Suprapubic skin (tissue), 4 donors: ENCODE results near the gene DCST1. TPM values are rescaled to one million over a fixed set of nuclear protein-coding genes. Genes with fewer than 3 reads are reported as not detected.

Experiments
- DNase-seq, 2 donors: peaks; one replicate each; pipeline ENCODE4 v3.0.0-alpha.2; 2019; ENCODE audit warnings: low spot score in 2 of 2
- H3K27ac ChIP-seq: fragments of 200-600 bp; sonication (generic); one replicate; pipeline ENCODE4 v1.5.1; 2019
- H3K27me3 ChIP-seq: fragments of 200-600 bp; sonication (generic); one replicate; pipeline ENCODE4 v1.5.1; 2019
- H3K36me3 ChIP-seq: fragments of 200-600 bp; sonication (generic); one replicate; pipeline ENCODE4 v1.5.1; 2019
- H3K4me1 ChIP-seq: fragments of 200-600 bp; sonication (generic); one replicate; pipeline ENCODE4 v1.5.1; 2019
- H3K4me3 ChIP-seq: fragments of 200-600 bp; sonication (generic); one replicate; pipeline ENCODE4 v1.5.1; 2019; ENCODE audit warnings: mild to moderate bottlenecking
- H3K9me3 ChIP-seq: fragments of 200-600 bp; sonication (generic); one replicate; pipeline ENCODE4 v1.5.1; 2019
- CTCF ChIP-seq, 2 donors: fragments of 200-600 bp in 1 of 2; fragments of 450-650 bp in 1 of 2; sonication (generic) in 1 of 2; IDR thresholded peaks; one replicate each; pipeline ENCODE4 v1.5.1; 2016 to 2019; ENCODE audit warnings: antibody characterized with exemption in 2 of 2, mild to moderate bottlenecking in 1 of 2, moderate library complexity in 1 of 2
- EP300 ChIP-seq: sonication (generic); formaldehyde crosslinking; IDR thresholded peaks from one replicate; pipeline ENCODE4 v1.6.1; 2017; ENCODE audit warnings: antibody characterized with exemption
- POLR2A ChIP-seq, 2 donors: fragments of 450-650 bp; IDR thresholded peaks; one replicate each; pipeline ENCODE4 v1.6.1; 2017; ENCODE audit warnings: antibody characterized with exemption in 2 of 2, mild to moderate bottlenecking in 2 of 2, moderate library complexity in 2 of 2
- POLR2AphosphoS5 ChIP-seq, 3 donors: sonication (generic); formaldehyde crosslinking; IDR thresholded peaks; one replicate each; pipeline ENCODE4 v1.6.1; 2017; ENCODE audit warnings: antibody characterized with exemption in 3 of 3
- WGBS: methylation state at CpG from one replicate; pipeline ENCODE4 v1.1.5; 2018; 5-methylcytosine and 5-hydroxymethylcytosine counted together
- total RNA-seq, 4 donors: library from RNA; depleted of rRNA; stranded (reverse); fragments of >200 nt; gene quantifications; one replicate each; pipeline ENCODE4 v1.1.0, GENCODE V29; 2016

The DCST1 gene
- total RNA-seq, 4 donors from 2014 or later = 0.55 to 8.2 (median 2.8) TPM

GRCh38 chr1:155014709-155015508 lies 18.7 kb upstream of the DCST1 start:
- DNase-seq = no peak
- peaks cover 97% of the 10 kb centered on the region for H3K4me1 ChIP-seq
- no peak overlapping the region for H3K4me3 ChIP-seq
- no peaks in the 10 kb centered on the region for H3K27me3 ChIP-seq
- 84% methylated on average over 12 of the region's 31 CpGs for WGBS
- TF ChIP-seq POLR2AphosphoS5 (IDR thresholded peaks at IDR 0.05) (no peak), CTCF (IDR thresholded peaks at IDR 0.05) (no peak), POLR2A (IDR thresholded peaks at IDR 0.05) (no peak), EP300 (no peak)
- H3K9me3 ChIP-seq = no peaks in the 10 kb centered on the region
- H3K27ac ChIP-seq = peak overlapping the region; percentile 96
- H3K36me3 ChIP-seq = peaks cover 25% of the 10 kb centered on the region

- TF ChIP-seq POLR2A (IDR thresholded peaks at IDR 0.05) = no peak
- no peak for TF ChIP-seq EP300
- TF ChIP-seq POLR2AphosphoS5 (IDR thresholded peaks at IDR 0.05) = no peak
- no peak for TF ChIP-seq CTCF (IDR thresholded peaks at IDR 0.05)
- Histone ChIP-seq H3K27ac (peak overlapping the region; percentile 94), H3K9me3 (no peaks in the 10 kb centered on the region), H3K4me3 (no peak overlapping the region), H3K36me3 (peaks cover 25% of the 10 kb centered on the region), H3K4me1 (peaks cover 97% of the 10 kb centered on the region), H3K27me3 (no peaks in the 10 kb centered on the region)
- WGBS = 56% methylated on average over 9 of the region's 16 CpGs
- no peak for DNase-seq
Observed at GRCh38 chr1:155015527-155016230, 17.9 kb upstream of the DCST1 start.

GRCh38 chr1:155016231-155016831 lies 17.3 kb upstream of the DCST1 start:
- Histone ChIP-seq H3K27me3 (no peaks in the 10 kb centered on the region), H3K27ac (peak overlapping the region; percentile 94), H3K4me3 (peak overlapping the region; percentile 38), H3K36me3 (peaks cover 25% of the 10 kb centered on the region), H3K9me3 (no peaks in the 10 kb centered on the region), H3K4me1 (peaks cover 90% of the 10 kb centered on the region)
- TF ChIP-seq EP300 (no peak), POLR2AphosphoS5 (IDR thresholded peaks at IDR 0.05) (no peak), POLR2A (IDR thresholded peaks at IDR 0.05) (no peak), CTCF (IDR thresholded peaks at IDR 0.05) (no peak)
- 70% methylated on average over 18 of the region's 26 CpGs for WGBS
- DNase-seq = no peak

- WGBS = 10% methylated on average over 7 of the region's 49 CpGs
- Histone ChIP-seq H3K4me3 (peak overlapping the region; percentile 38), H3K4me1 (peaks cover 83% of the 10 kb centered on the region), H3K27me3 (no peaks in the 10 kb centered on the region), H3K9me3 (no peaks in the 10 kb centered on the region), H3K27ac (peak overlapping the region; percentile 94), H3K36me3 (peaks cover 25% of the 10 kb centered on the region)
- TF ChIP-seq EP300 = peak; percentile 5
- TF ChIP-seq POLR2A (IDR thresholded peaks at IDR 0.05) = no peak
- peak; percentile 59 to 99 (median 99) for TF ChIP-seq POLR2AphosphoS5 (IDR thresholded peaks at IDR 0.05)
- peak; percentile 97 to 99 for TF ChIP-seq CTCF (IDR thresholded peaks at IDR 0.05)
- DNase-seq = peak; percentile 95 to 97
Observed at GRCh38 chr1:155017041-155017945, 16.3 kb upstream of the DCST1 start.
